Tibial nerve (tissue), 4 donors: ENCODE data around the gene IGFN1. TPM values are rescaled to one million over a fixed set of nuclear protein-coding genes. Genes with fewer than 3 reads are reported as not detected.

Experiments
- DNase-seq, 2 donors: peaks; one replicate each; pipeline ENCODE4 v3.0.0-alpha.2; 2019; ENCODE audit warnings: low spot score in 2 of 2
- H3K27ac ChIP-seq, 4 donors: fragments of 200-600 bp; sonication (generic) in 3 of 4; one replicate each; pipeline ENCODE4 v1.5.1; 2017 to 2019; ENCODE audit warnings: mild to moderate bottlenecking in 1 of 4
- H3K27me3 ChIP-seq, 2 donors: fragments of 200-600 bp; sonication (generic) in 1 of 2; one replicate each; pipeline versions ENCODE4 v1.5.1 to v1.6.0; 2017 to 2019
- H3K36me3 ChIP-seq, 3 donors: fragments of 200-600 bp; sonication (generic); one replicate each; pipeline ENCODE4 v1.5.1; 2018 to 2019
- H3K4me1 ChIP-seq, 4 donors: fragments of 200-600 bp; sonication (generic) in 3 of 4; one replicate each; pipeline ENCODE4 v1.5.1; 2017 to 2019
- H3K4me3 ChIP-seq, 4 donors: fragments of 200-600 bp; sonication (generic) in 3 of 4; one replicate each; pipeline ENCODE4 v1.5.1; 2017 to 2019; ENCODE audit warnings: mild to moderate bottlenecking in 1 of 4, moderate library complexity in 1 of 4
- H3K9me3 ChIP-seq, 4 donors: fragments of 200-600 bp; sonication (generic) in 3 of 4; one replicate each; pipeline ENCODE4 v1.5.1; 2017 to 2019
- CTCF ChIP-seq, 5 experiments: fragments of 200-600 bp in 3 of 5; fragments of 450-650 bp in 2 of 5; sonication (generic) in 3 of 5; IDR thresholded peaks; one replicate each; pipeline ENCODE4 v1.5.1; 2016 to 2019; ENCODE audit warnings: antibody characterized with exemption in 5 of 5, mild to moderate bottlenecking in 3 of 5, moderate library complexity in 2 of 5
- EP300 ChIP-seq, 2 donors: sonication (generic); formaldehyde crosslinking; IDR thresholded peaks; one replicate each; pipeline ENCODE4 v1.6.1; 2017; ENCODE audit warnings: antibody characterized with exemption in 2 of 2, mild to moderate bottlenecking in 1 of 2
- POLR2A ChIP-seq, 2 donors: fragments of 450-650 bp; IDR thresholded peaks; one replicate each; pipeline ENCODE4 v1.6.1; 2017; ENCODE audit warnings: antibody characterized with exemption in 2 of 2, mild to moderate bottlenecking in 2 of 2, moderate library complexity in 2 of 2
- WGBS, 2 donors: methylation state at CpG; one replicate each; pipeline ENCODE4 v1.1.5; 2018; 5-methylcytosine and 5-hydroxymethylcytosine counted together
- total RNA-seq, 4 donors: library from RNA; depleted of rRNA; stranded (reverse); fragments of >200 nt; gene quantifications; one replicate each; pipeline ENCODE4 v1.1.0, GENCODE V29; 2016

IGFN1 gene
- total RNA-seq, 4 donors from 2014 or later, result not detected

GRCh38 chr1:201167041-201167991, 23.3 kb upstream of the IGFN1 start:
- 55 to 57% methylated on average over 13 of the region's 13 CpGs for WGBS, 2 donors
- no peak for DNase-seq
- peaks cover 0 to 13% (median 3%) of the 10 kb centered on the region in 4 donors for H3K4me1 ChIP-seq
- H3K27ac ChIP-seq, result no peak overlapping the region
- TF ChIP-seq CTCF (IDR thresholded peaks at IDR 0.05) (no peak), EP300 (IDR thresholded peaks at IDR 0.05) (no peak), POLR2A (IDR thresholded peaks at IDR 0.05) (no peak)
- H3K27me3 ChIP-seq, result no peaks in the 10 kb centered on the region
- H3K9me3 ChIP-seq, result no peaks in the 10 kb centered on the region
- H3K4me3 ChIP-seq, result no peak overlapping the region
- H3K36me3 ChIP-seq, result no peaks in the 10 kb centered on the region

GRCh38 chr1:201169203-201169602, 21.4 kb upstream of the IGFN1 start:
- TF ChIP-seq EP300 (IDR thresholded peaks at IDR 0.05) (no peak), POLR2A (IDR thresholded peaks at IDR 0.05) (no peak), CTCF (IDR thresholded peaks at IDR 0.05) (no peak)
- Histone ChIP-seq H3K36me3 (no peaks in the 10 kb centered on the region), H3K27me3 (no peaks in the 10 kb centered on the region), H3K4me3 (no peak overlapping the region), H3K27ac (no peak overlapping the region), H3K4me1 (peaks cover 0 to 13% (median 3%) of the 10 kb centered on the region in 4 donors), H3K9me3 (no peaks in the 10 kb centered on the region)
- WGBS, 2 donors, result 64 to 73% methylated on average over 3 of the region's 3 CpGs
- no peak for DNase-seq

- no peak for DNase-seq
- peak overlapping the region in 2 of 4 donors; percentile 55 to 78 for H3K4me3 ChIP-seq
- no peak for TF ChIP-seq CTCF (IDR thresholded peaks at IDR 0.05)
- TF ChIP-seq POLR2A (IDR thresholded peaks at IDR 0.05), result no peak
- TF ChIP-seq EP300 (IDR thresholded peaks at IDR 0.05), result no peak
These were observed 20.6 kb upstream of the IGFN1 start for GRCh38 chr1:201169971-201170532.

GRCh38 chr1:201170533-201171062, 20.0 kb upstream of the IGFN1 start:
- Histone ChIP-seq H3K9me3 (no peaks in the 10 kb centered on the region), H3K4me3 (peak overlapping the region; percentile 55 to 78 (median 70)), H3K4me1 (peaks cover 0 to 13% (median 3%) of the 10 kb centered on the region in 4 donors), H3K27me3 (no peaks in the 10 kb centered on the region), H3K27ac (peak overlapping the region; percentile 83 to 94 (median 89)), H3K36me3 (no peaks in the 10 kb centered on the region)
- DNase-seq, result peak; percentile 91 to 94
- TF ChIP-seq POLR2A (IDR thresholded peaks at IDR 0.05), result peak; percentile 85 to 94
- TF ChIP-seq EP300 (IDR thresholded peaks at IDR 0.05), result peak; percentile 42 to 94
- no peak for TF ChIP-seq CTCF (IDR thresholded peaks at IDR 0.05)
- 2 to 4% methylated on average over 9 to 17 of the region's 26 CpGs for WGBS, 2 donors

More at GRCh38 chr1:201169971-201170532, 20.6 kb upstream of the IGFN1 start:
- no peaks in the 10 kb centered on the region for H3K27me3 ChIP-seq
- H3K4me1 ChIP-seq, result peaks cover 0 to 13% (median 3%) of the 10 kb centered on the region in 4 donors
- H3K36me3 ChIP-seq, result no peaks in the 10 kb centered on the region
- WGBS, 2 donors, result 56 to 71% methylated on average over 2 of the region's 2 CpGs
- no peaks in the 10 kb centered on the region for H3K9me3 ChIP-seq
- peak overlapping the region; percentile 38 to 94 (median 82) for H3K27ac ChIP-seq
